Measurements from ENCODE around the gene SORBS2.

SORBS2 gene

DNA sequence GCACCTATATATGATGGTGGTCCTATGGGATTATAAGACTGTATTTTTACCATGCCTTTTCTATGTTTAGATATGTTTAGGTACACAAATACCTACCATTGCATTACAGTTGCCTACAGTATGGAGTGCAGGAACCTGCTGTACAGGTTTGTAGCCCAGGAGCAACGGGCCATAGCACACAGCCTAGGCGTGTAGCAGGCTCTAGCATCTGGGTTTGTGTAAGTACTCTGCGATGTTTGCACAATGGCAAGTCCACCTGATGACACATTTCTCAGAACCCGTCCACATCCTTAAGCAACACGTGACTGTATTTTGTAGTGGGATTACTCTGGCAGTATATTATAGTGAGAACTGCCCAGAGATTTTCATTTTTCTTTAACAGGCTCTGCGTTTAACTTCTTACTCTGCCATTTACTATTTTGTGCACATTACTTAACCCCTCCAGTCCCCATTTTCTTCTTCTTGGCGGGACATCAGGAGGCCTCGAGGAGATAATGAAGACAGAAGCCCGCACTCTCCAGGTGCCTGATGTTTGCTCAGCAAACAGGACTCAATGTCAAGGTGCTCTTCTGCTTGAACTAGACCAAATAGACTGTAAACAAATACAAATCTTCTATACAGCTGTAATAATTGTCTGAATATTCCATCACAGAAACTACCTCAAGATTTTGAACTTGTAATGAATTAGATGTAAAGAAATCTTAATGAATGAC lies 174.7 kb downstream of the SORBS2 start:
- no peak for DNase-seq (ENCODE audit: low read depth)

GRCh38 chr4:185634066-185634652 lies 177.8 kb downstream of the SORBS2 start:
- DNase-seq (ENCODE audit: low read depth): no peak

- DNase-seq (ENCODE audit: low read depth): no peak
Observed at GRCh38 chr4:185626798-185627197, 185.2 kb downstream of the SORBS2 start.

DNA sequence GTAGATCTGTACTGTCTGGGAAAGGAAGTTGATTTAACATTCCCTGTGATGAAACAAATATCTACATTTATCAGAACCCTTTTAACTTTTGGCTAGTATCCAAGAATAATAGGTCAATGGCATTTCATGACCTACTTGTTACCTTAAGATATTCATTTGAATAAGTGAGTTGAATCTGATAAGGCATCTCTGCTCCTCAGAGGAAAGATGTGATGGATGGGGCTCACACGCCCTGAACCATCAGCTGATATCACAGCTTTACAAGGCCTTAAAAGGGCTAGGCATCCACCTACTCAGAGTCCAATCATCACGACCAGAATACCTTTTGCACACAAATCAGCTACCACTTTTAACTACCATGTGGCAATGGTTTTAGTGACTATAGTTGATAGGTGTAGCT lies 186.5 kb downstream of the SORBS2 start:
- DNase-seq (ENCODE audit: low read depth): no peak

DNA sequence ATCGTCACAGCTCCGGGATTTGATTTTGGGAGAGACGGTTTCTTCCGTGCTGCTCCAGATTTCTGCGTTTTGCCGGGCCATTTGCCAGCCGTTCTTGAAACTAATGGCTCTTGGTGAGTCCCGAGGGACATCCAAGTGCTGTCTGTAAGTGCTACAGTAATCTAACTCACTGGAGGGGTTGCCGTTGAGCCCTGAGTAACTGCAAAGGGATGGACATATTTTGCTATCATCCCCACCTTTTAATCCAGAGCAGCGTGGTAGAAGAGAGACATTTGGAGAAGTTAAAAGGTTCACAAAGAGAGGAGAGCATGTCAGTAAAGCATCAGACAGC lies 187.8 kb downstream of the SORBS2 start:
- no peak for DNase-seq (ENCODE audit: low read depth)

DNA sequence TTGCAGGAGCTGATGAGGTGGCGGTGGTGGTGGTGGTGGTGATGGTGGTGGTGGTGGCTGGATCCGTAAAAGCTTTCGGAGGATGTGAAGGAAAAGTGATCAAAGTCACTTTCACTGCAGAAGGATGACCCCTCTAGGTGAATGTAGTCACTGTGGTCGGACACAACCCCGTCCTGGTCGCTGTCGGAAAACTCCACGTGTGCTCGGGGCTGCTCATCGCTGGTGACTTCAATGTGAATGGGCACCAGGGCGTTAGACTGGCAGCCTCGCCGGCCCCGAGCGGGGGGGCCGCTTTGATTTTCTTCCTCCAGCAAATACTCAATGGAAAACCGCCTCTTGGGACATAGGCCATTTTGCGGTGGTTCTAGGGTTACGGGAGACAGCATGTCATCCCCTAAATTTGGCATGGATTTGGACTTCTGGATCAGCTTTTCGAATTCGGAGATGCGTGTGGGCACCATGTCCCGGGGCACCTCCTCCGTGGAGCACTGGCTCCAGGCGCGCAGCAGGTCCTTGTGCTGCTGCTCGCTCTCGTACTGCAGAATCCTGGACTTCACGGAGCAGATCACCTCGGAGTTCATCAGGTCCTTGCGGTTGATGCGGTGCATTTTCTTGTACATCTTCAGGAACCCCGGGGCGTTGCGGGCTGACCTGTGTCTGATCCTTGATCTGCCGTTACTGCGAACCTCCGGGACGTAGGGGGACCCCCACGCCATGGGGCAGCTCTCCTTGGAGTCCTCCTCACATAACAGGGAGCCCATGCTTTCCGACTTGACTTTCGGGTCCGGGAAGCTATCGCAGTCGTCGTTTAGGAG lies 188.3 kb downstream of the SORBS2 start:
- no peak for DNase-seq (ENCODE audit: low read depth)

- no peak for DNase-seq (ENCODE audit: low read depth)
Observed at GRCh38 chr4:185608185-185608584, 203.8 kb downstream of the SORBS2 start.

GRCh38 chr4:185602397-185602796 lies 209.6 kb downstream of the SORBS2 start:
- DNase-seq (ENCODE audit: low read depth): no peak

- no peak for DNase-seq (ENCODE audit: low read depth)
Observed at GRCh38 chr4:185600801-185601434, 211.1 kb downstream of the SORBS2 start.

- DNase-seq (ENCODE audit: low read depth): no peak
Observed at GRCh38 chr4:185599553-185600243, 212.3 kb downstream of the SORBS2 start.

- DNase-seq (ENCODE audit: low read depth): no peak
Observed at GRCh38 chr4:185598846-185599552, 213.0 kb downstream of the SORBS2 start.

GRCh38 chr4:185597532-185598188 lies 214.3 kb downstream of the SORBS2 start:
- DNase-seq (ENCODE audit: low read depth): peak; percentile 44

DNA sequence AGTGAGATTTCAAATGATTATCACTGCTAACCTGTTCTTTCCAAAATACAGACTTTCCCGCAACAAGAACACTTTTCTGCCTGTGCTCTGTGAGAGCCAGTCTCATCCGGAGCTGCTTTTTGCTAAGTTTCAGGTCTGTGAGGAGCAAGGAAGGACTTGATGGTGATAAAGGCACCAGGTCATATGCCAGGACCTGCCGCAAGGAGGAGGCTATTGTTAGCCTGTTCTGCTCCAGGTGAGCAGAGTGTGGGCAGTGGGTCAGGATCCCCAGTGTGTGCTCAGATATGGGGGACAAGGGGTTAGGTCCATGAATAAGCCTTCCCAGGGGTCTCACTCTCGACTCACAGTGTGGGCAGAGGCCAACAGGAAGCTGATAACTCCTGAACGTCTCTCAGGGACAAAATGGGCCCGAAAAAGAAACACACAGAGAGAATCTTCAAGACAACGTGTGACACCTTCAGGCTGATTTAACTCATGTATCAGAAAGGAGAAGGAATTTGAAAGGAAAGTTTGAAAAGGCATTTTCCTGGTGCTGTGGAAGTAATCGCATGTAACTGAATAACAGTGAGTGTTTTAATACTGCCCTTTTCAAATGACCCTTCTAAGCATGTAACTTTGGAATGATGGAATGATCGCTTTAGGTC lies 219.0 kb downstream of the SORBS2 start:
- no peak for DNase-seq (ENCODE audit: low read depth)

- no peak for DNase-seq (ENCODE audit: low read depth)
Observed at GRCh38 chr4:185592438-185592837, 219.6 kb downstream of the SORBS2 start.

- no peak for DNase-seq (ENCODE audit: low read depth)
Observed at GRCh38 chr4:185591679-185592141, 220.3 kb downstream of the SORBS2 start.

DNA sequence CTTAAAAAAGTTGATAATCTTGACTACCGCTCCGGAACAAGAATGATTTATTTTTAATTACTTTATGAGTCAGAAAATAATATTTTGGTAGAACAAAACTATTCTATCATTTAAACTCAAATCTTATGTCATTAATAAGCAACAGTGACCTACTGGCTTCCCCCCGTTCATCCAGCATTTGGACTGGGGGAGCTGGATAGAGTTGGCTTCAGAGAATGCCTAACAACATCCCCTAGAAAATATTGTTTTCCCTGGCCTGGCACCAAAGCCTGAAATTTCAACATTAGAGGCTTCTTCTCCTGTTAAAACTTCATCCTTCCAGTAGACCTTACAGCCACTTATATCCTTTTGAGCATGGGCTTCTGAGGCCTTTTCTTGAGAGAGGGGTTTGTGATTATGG lies 221.0 kb downstream of the SORBS2 start:
- no peak for DNase-seq (ENCODE audit: low read depth)

- DNase-seq (ENCODE audit: low read depth): no peak
Observed at GRCh38 chr4:185589067-185589836, 222.7 kb downstream of the SORBS2 start.

- peak; percentile 13 for DNase-seq (ENCODE audit: low read depth)
Observed at GRCh38 chr4:185587427-185588161, 224.4 kb downstream of the SORBS2 start.

DNA sequence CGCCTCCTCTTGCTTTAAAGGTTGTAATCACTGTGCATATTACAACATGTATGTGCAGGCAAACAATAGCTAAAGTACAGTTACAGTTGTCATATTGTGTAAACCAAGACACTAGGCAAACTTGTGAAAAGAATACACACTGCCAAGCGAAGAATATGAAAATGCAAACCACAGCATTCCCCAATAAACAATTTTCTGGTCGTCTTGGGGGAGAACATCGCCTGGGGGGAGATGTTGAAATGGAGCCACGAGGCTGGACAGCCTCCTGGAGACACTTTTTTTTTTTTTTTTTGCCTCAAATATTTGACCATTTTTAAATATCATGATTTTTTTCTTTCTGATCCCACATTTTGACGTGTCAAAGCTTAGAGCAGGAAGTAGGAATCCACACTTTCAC lies 225.0 kb downstream of the SORBS2 start:
- DNase-seq (ENCODE audit: low read depth): no peak
